ENCODE data around the gene WIZ.
"Not testable (repeated sequence)": the region's sequence is repeated elsewhere in the genome, so short reads cannot be mapped to it uniquely, and the experiment has no call there.

The WIZ gene

GRCh38 chr19:15449620-15450527, at the start of gene WIZ:
WIZ (minus strand) TSS chr19:15449956; CDS start chr19:15448307, 1,649 bp downstream.
- peak; percentile 45 to 84 (median 74) for DNase-seq

- no peak for DNase-seq
These were observed 49.2 kb upstream of the WIZ start for GRCh38 chr19:15498910-15499309.

- no peak for DNase-seq
These were observed 48.6 kb upstream of the WIZ start for GRCh38 chr19:15498156-15498858.

- DNase-seq, result no peak
These were observed 45.4 kb upstream of the WIZ start for GRCh38 chr19:15495151-15495550.

GRCh38 chr19:15488489-15489226, 38.9 kb upstream of the WIZ start:
- no peak for DNase-seq

- DNase-seq, result no peak
These were observed 37.3 kb upstream of the WIZ start for GRCh38 chr19:15487038-15487437.

GRCh38 chr19:15485768-15486167, 36.0 kb upstream of the WIZ start:
- not testable (repeated sequence) for DNase-seq

GRCh38 chr19:15480996-15481395, 31.2 kb upstream of the WIZ start:
- DNase-seq, result not testable (repeated sequence)

- no peak for DNase-seq
These were observed 29.9 kb upstream of the WIZ start, which contains the start of gene PGLYRP2 for GRCh38 chr19:15479391-15480345. PGLYRP2 (minus strand) TSS chr19:15479501; CDS start chr19:15479371, 130 bp downstream.

GRCh38 chr19:15476325-15476724, 26.6 kb upstream of the WIZ start:
- no peak for DNase-seq

GRCh38 chr19:15475611-15476010, 25.9 kb upstream of the WIZ start:
- no peak for DNase-seq

- no peak for DNase-seq
These were observed 25.4 kb upstream of the WIZ start for GRCh38 chr19:15475169-15475568.

- DNase-seq, result not testable (repeated sequence)
These were observed 24.1 kb upstream of the WIZ start for GRCh38 chr19:15473821-15474220.

- DNase-seq, result no peak
These were observed 21.9 kb upstream of the WIZ start for GRCh38 chr19:15471639-15472101.

- DNase-seq, result peak in 1 of 4 experiments; percentile 21
These were observed 19.9 kb upstream of the WIZ start for GRCh38 chr19:15469513-15470297.

GRCh38 chr19:15468675-15469512, 19.1 kb upstream of the WIZ start:
- DNase-seq, result no peak

- DNase-seq, result no peak
These were observed 18.0 kb upstream of the WIZ start for GRCh38 chr19:15467734-15468214.

- DNase-seq, result no peak
These were observed 17.3 kb upstream of the WIZ start for GRCh38 chr19:15466851-15467733.
